ENCODE data around the gene UBQLN1. TPM values are rescaled to one million over a fixed set of nuclear protein-coding genes. Genes with fewer than 3 reads are reported as not detected.

Gene UBQLN1
- total and polyA plus RNA-seq, 9 of the 15 experiments (the other 6 are each of a cell fraction or from before 2014, with no cell fraction given), result 7.5 to 120 (median 52.8) TPM

- ChIA-PET POLR2A (interaction anchor here (0.5 to 1.1 kb wide), 2 partner anchors 10 to 75 kb away, joined by 4 read pairs; partner anchors contain the start of gene UBQLN1), CTCF (ENCODE audit: low intra/inter-chr PET ratio) (no interaction called here)
- Histone ChIP-seq H4K20me1 (replicated peaks; ENCODE audit: control insufficient read depth, insufficient read depth, low read length) (no peaks in the 10 kb centered on the region), H3K9me1 (ENCODE audit: control insufficient read depth, insufficient read depth, low read length) (no peaks in the 10 kb centered on the region), H3K4me1 (replicated peaks in 1 of 2; ENCODE audit: control insufficient read depth in 2 of 2, insufficient read depth in 2 of 2, low read length in 2 of 2) (peaks cover 5 to 7% of the 10 kb centered on the region in 2 experiments; a peak in 3 of 5 replicates), H3K27ac (ENCODE audit: extremely low read depth, low read depth, low read length) (no peak overlapping the region), H3K4me3 (no peak overlapping the region), H3K36me3 (ENCODE audit: control insufficient read depth, insufficient read depth, low read length) (0 out of 3 replicates have a peak, but pooled peaks cover 3% of the 10 kb centered on the region), H3K9ac (ENCODE audit: insufficient read depth in 1 of 2, low read depth in 2 of 2, low read length in 2 of 2) (no peak overlapping the region), H2AFZ (ENCODE audit: low read depth, low read length) (no peak overlapping the region), H3K4me2 (ENCODE audit: insufficient read depth, low read length) (no peak overlapping the region), H3K9me3 (replicated peaks; ENCODE audit: control insufficient read depth, insufficient read depth, low read depth, low read length) (no peaks in the 10 kb centered on the region), H3K79me2 (ENCODE audit: control insufficient read depth, insufficient read depth, low read length) (no peaks in the 10 kb centered on the region), H3K27me3 (ENCODE audit: control insufficient read depth in 2 of 2, insufficient read depth in 2 of 2, low read length in 2 of 2) (no peaks in the 10 kb centered on the region)
- in situ Hi-C loops (cut with MboI), result no loop called here
- WGBS (ENCODE audit: insufficient coverage, low coverage, missing lambda C conversion rate), result 100% methylated on average over 1 of the region's 1 CpG
- TF ChIP-seq MAX (CRISPR knock-in tag; IDR thresholded peaks at IDR 0.05) (no peak), CBFA2T3 (IDR thresholded peaks at IDR 0.05) (peak; percentile 46)
- no TSS peak for BruUV-seq (replicated peaks)
- ATAC-seq, result peak; percentile 52; the same call in 1 of the 3 replicates
- intact Hi-C loops (cut with micrococcal nuclease), result no loop called here
- no peak for DNase-seq (ENCODE audit: extremely low read depth in 1 of 4, low spot score in 3 of 4)
- FAIRE-seq, result no peak
Observed at GRCh38 chr9:83633255-83633654, 74.5 kb downstream of the UBQLN1 start.

GRCh38 chr9:83630938-83631457 lies 76.8 kb downstream of the UBQLN1 start:
- Histone ChIP-seq H3K27ac (ENCODE audit: extremely low read depth, low read depth, low read length) (no peak overlapping the region), H3K9me3 (replicated peaks; ENCODE audit: control insufficient read depth, insufficient read depth, low read depth, low read length) (no peaks in the 10 kb centered on the region), H3K4me1 (replicated peaks in 1 of 2; ENCODE audit: control insufficient read depth in 2 of 2, insufficient read depth in 2 of 2, low read length in 2 of 2) (peaks cover 5 to 7% of the 10 kb centered on the region in 2 experiments; a peak in 3 of 5 replicates), H3K4me3 (no peak overlapping the region), H3K27me3 (ENCODE audit: control insufficient read depth in 2 of 2, insufficient read depth in 2 of 2, low read length in 2 of 2) (no peaks in the 10 kb centered on the region), H3K4me2 (ENCODE audit: insufficient read depth, low read length) (no peak overlapping the region), H3K9me1 (ENCODE audit: control insufficient read depth, insufficient read depth, low read length) (no peaks in the 10 kb centered on the region), H3K9ac (ENCODE audit: insufficient read depth in 1 of 2, low read depth in 2 of 2, low read length in 2 of 2) (no peak overlapping the region), H2AFZ (ENCODE audit: low read depth, low read length) (no peak overlapping the region), H3K79me2 (ENCODE audit: control insufficient read depth, insufficient read depth, low read length) (no peaks in the 10 kb centered on the region), H3K36me3 (ENCODE audit: control insufficient read depth, insufficient read depth, low read length) (peaks cover 3% of the 10 kb centered on the region; the same call in 1 of the 3 replicates), H4K20me1 (replicated peaks; ENCODE audit: control insufficient read depth, insufficient read depth, low read length) (no peaks in the 10 kb centered on the region)
- TF ChIP-seq FOXJ2 (tag; IDR thresholded peaks at IDR 0.05) (0 out of 2 replicates have a peak, but pooled peaks have one; percentile 25), RFX1 (IDR thresholded peaks at IDR 0.05) (peak; percentile 62), ZNF124 (CRISPR knock-in tag; IDR thresholded peaks at IDR 0.05) (no peak), ZNF165 (CRISPR knock-in tag; IDR thresholded peaks at IDR 0.05; ENCODE audit: borderline replicate concordance) (no peak), ZFP91 (CRISPR knock-in tag; IDR thresholded peaks at IDR 0.05) (no peak)
- DNase-seq (ENCODE audit: extremely low read depth in 1 of 4, low spot score in 3 of 4) (no peak), ATAC-seq (peak; percentile 54), FAIRE-seq (no peak)
- intact Hi-C loops (cut with micrococcal nuclease), result no loop called here
- 22% methylated on average over 7 of the region's 11 CpGs for WGBS (ENCODE audit: insufficient coverage, low coverage, missing lambda C conversion rate)
- in situ Hi-C loops (cut with MboI), result no loop called here
- no TSS peak for BruUV-seq (replicated peaks)
- POLR2A ChIA-PET, result interaction anchor here (0.8 to 1.1 kb wide), 3 partner anchors 10 to 14 kb away, joined by 3 to 4 read pairs (median 3); no protein-coding TSS in a partner anchor
- CTCF ChIA-PET (ENCODE audit: low intra/inter-chr PET ratio), result no interaction called here

Measured in K562 (cell line).